ENCODE results near the gene UGT1A9.

Gene UGT1A9

DNA sequence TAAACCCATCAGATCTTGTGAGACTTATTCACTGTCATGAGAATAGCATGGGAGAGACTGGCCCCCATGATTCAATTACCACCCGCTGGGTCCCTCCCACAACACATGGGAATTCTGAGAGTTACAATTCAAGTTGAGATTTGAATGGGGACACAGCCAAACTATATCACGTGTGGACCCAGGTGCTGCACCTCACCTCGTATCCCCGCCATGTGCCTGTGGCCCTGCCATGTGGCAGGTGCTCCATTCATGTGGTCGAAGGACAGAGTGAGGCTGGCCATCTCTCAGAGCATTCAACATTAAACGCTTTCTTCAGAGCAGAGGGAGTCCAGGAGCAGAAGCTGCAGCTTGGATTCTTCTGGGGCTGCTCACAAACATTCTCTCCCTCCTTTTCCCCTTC is 138.7 kb downstream of the UGT1A9 start:
- TF ChIP-seq, protein P1, sequence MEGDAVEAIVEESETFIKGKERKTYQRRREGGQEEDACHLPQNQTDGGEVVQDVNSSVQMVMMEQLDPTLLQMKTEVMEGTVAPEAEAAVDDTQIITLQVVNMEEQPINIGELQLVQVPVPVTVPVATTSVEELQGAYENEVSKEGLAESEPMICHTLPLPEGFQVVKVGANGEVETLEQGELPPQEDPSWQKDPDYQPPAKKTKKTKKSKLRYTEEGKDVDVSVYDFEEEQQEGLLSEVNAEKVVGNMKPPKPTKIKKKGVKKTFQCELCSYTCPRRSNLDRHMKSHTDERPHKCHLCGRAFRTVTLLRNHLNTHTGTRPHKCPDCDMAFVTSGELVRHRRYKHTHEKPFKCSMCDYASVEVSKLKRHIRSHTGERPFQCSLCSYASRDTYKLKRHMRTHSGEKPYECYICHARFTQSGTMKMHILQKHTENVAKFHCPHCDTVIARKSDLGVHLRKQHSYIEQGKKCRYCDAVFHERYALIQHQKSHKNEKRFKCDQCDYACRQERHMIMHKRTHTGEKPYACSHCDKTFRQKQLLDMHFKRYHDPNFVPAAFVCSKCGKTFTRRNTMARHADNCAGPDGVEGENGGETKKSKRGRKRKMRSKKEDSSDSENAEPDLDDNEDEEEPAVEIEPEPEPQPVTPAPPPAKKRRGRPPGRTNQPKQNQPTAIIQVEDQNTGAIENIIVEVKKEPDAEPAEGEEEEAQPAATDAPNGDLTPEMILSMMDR (IDR thresholded peaks at IDR 0.05; ENCODE audit: insufficient read depth, low read depth, low read length, missing control alignments): no peak

GRCh38 chr2:233811087-233811486 is 139.4 kb downstream of the UGT1A9 start:
- no peak overlapping the region for H3K4me3 ChIP-seq (ENCODE audit: low read length)
- TF ChIP-seq, protein P1 (IDR thresholded peaks at IDR 0.05; ENCODE audit: insufficient read depth, low read depth, low read length, missing control alignments): no peak

More for the DNA sequence above, 138.7 kb downstream of the UGT1A9 start:
- DNase-seq (ENCODE audit: low read depth): no peak
- no peak overlapping the region for H3K4me3 ChIP-seq (ENCODE audit: low read length)

GRCh38 chr2:233811732-233812131 is 140.0 kb downstream of the UGT1A9 start:
- DNase-seq (ENCODE audit: low read depth): no peak
- TF ChIP-seq, protein P1 (IDR thresholded peaks at IDR 0.05; ENCODE audit: insufficient read depth, low read depth, low read length, missing control alignments): no peak
- H3K4me3 ChIP-seq (ENCODE audit: low read length): no peak overlapping the region

More at GRCh38 chr2:233811087-233811486, 139.4 kb downstream of the UGT1A9 start:
- DNase-seq (ENCODE audit: low read depth): no peak

- TF ChIP-seq, protein P1 (IDR thresholded peaks at IDR 0.05; ENCODE audit: insufficient read depth, low read depth, low read length, missing control alignments): no peak
- DNase-seq (ENCODE audit: low read depth): no peak
- no peak overlapping the region for H3K4me3 ChIP-seq (ENCODE audit: low read length)
Measured at GRCh38 chr2:233813236-233814055, 141.7 kb downstream of the UGT1A9 start.

DNA sequence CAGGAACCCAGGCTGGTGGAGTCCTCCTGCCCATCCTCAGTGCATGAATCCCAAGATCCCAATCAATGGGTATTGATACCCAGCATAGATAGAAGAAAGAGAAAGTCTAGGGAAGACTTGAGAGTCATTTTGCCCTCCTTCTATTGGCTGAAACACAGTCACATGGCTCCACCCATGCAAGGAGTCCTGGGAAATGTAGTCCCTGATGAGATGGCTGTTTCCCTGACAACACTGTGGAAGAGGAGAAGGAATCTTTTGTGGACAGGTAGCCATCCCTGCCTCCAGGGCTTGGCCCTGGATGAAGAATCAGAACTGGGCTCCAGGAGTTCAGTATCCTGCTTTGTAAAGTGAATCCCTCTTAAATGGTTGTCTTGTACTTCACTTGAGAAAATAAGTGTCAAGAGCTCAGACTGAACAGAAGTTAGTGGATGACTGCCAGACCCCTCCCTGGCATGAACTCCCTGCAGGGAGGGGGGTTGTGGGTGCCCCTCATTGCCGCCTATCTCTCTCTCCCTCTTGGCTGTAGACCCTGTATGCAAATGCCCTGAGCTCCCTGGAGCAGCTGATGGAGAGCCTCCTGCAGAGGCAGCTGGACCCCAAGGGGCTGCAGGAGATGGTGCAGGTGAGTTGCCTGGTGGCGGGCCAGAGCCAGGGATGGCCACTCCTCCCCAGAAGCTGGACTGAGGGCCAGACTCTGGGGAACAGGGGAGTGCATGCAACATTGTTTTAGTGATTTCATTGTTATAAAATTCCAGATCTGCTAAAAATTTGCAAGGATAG is 142.5 kb downstream of the UGT1A9 start:
- TF ChIP-seq, protein P1 (IDR thresholded peaks at IDR 0.05; ENCODE audit: insufficient read depth, low read depth, low read length, missing control alignments): no peak
- H3K4me3 ChIP-seq (ENCODE audit: low read length): no peak overlapping the region
- DNase-seq (ENCODE audit: low read depth): peak; percentile 17

- no peak for DNase-seq (ENCODE audit: low read depth)
- no peak overlapping the region for H3K4me3 ChIP-seq (ENCODE audit: low read length)
- TF ChIP-seq, protein P1 (IDR thresholded peaks at IDR 0.05; ENCODE audit: insufficient read depth, low read depth, low read length, missing control alignments): no peak
Measured at GRCh38 chr2:233815861-233816260, 144.2 kb downstream of the UGT1A9 start.
